ENCODE data around the gene SRSF3. TPM values are rescaled to one million over a fixed set of nuclear protein-coding genes. Genes with fewer than 3 reads are reported as not detected.

Gene SRSF3
- total and polyA plus RNA-seq, 9 of the 15 experiments (the other 6 are each of a cell fraction or from before 2014, with no cell fraction given), result 337 to 1,200 (median 518) TPM

GRCh38 chr6:36599791-36600209 is 5.6 kb downstream of the SRSF3 start:
- Histone ChIP-seq H4K20me1 (replicated peaks; ENCODE audit: control insufficient read depth, insufficient read depth, low read length) (peaks cover 79% of the 10 kb centered on the region), H3K36me3 (ENCODE audit: control insufficient read depth, insufficient read depth, low read length) (peaks cover 98% of the 10 kb centered on the region), H3K27ac (ENCODE audit: extremely low read depth, low read depth, low read length) (no peak overlapping the region), H3K9me3 (replicated peaks; ENCODE audit: control insufficient read depth, insufficient read depth, low read depth, low read length) (no peaks in the 10 kb centered on the region; the same call in 1 of the 2 replicates), H3K4me3 (no peak overlapping the region), H3K4me2 (ENCODE audit: insufficient read depth, low read length) (0 out of 2 replicates have a peak overlapping the region, but pooled peaks have one; percentile 11), H3K4me1 (replicated peaks in 1 of 2; ENCODE audit: control insufficient read depth in 2 of 2, insufficient read depth in 2 of 2, low read length in 2 of 2) (peaks cover 13 to 33% of the 10 kb centered on the region in 2 experiments; a peak in 4 of 5 replicates), H3K27me3 (ENCODE audit: control insufficient read depth in 2 of 2, insufficient read depth in 2 of 2, low read length in 2 of 2) (no peaks in the 10 kb centered on the region), H3K9ac (ENCODE audit: insufficient read depth in 1 of 2, low read depth in 2 of 2, low read length in 2 of 2) (0 out of 4 replicates have a peak overlapping the region, but pooled peaks of 1 of the 2 experiments have one; percentile 43), H2AFZ (ENCODE audit: low read depth, low read length) (no peak overlapping the region), H3K79me2 (ENCODE audit: control insufficient read depth, insufficient read depth, low read length) (peaks cover 100% of the 10 kb centered on the region), H3K9me1 (ENCODE audit: control insufficient read depth, insufficient read depth, low read length) (peaks cover 18% of the 10 kb centered on the region)
- ChIA-PET POLR2A (interaction anchor here (0.7 to 9.8 kb wide), 7 partner anchors 9 to 265 kb away, joined by 3 to 239 read pairs (median 4); partner anchors contain the start of gene CDKN1A), CTCF (ENCODE audit: low intra/inter-chr PET ratio) (no interaction called here)
- BruUV-seq (replicated peaks), result no TSS peak
- DNase-seq (ENCODE audit: extremely low read depth in 1 of 4, low spot score in 3 of 4), result peak in 2 of 4 experiments; percentile 67 to 70
- in situ Hi-C loops (cut with MboI) (no loop called here), intact Hi-C loops (cut with micrococcal nuclease) (no loop called here)
- WGBS (ENCODE audit: insufficient coverage, low coverage, missing lambda C conversion rate), result 92% methylated on average over 14 of the region's 14 CpGs
- ATAC-seq, result no peak
- no peak for FAIRE-seq
- TF ChIP-seq POLR2G (IDR thresholded peaks at IDR 0.05; ENCODE audit: low read depth, low read length) (peak; percentile 54), POLR2AphosphoS5 (IDR thresholded peaks at IDR 0.05; ENCODE audit: control insufficient read depth, insufficient read depth, low read depth, low read length) (peak; percentile 36; the same call in 1 of the 2 replicates), RBM22 (IDR thresholded peaks at IDR 0.05; ENCODE audit: low read depth, low read length, poor library complexity, severe bottlenecking) (peak; percentile 16), ZNF609 (CRISPR knock-in tag; IDR thresholded peaks at IDR 0.05; ENCODE audit: borderline replicate concordance) (no peak), IFI16 (CRISPR knock-in tag; IDR thresholded peaks at IDR 0.05) (no peak), TRIM24 (IDR thresholded peaks at IDR 0.05) (0 out of 4 replicates have a peak, but pooled peaks of 1 of the 2 experiments have one; percentile 15), ZBTB40 (IDR thresholded peaks at IDR 0.05) (no peak), ZBTB40 (CRISPR knock-in tag; IDR thresholded peaks at IDR 0.05) (peak; percentile 34; the same call in 1 of the 2 replicates)
